ENCODE measurements around the gene KRTAP9-4.
"Not testable (repeated sequence)": the region's sequence is repeated elsewhere in the genome, so short reads cannot be mapped to it uniquely, and the experiment has no call there.

Gene KRTAP9-4

GRCh38 chr17:41251261-41251660, 1.8 kb downstream of the KRTAP9-4 start:
- Histone ChIP-seq H3K36me3 (ENCODE audit: control insufficient read depth, low read length) (no peaks in the 10 kb centered on the region), H3K9me3 (ENCODE audit: control insufficient read depth, insufficient read depth, low read length) (no peaks in the 10 kb centered on the region), H3K27me3 (ENCODE audit: control insufficient read depth, low read length) (peaks cover 10% of the 10 kb centered on the region), H3K4me3 (ENCODE audit: low read length) (no peak overlapping the region), H3K27ac (ENCODE audit: low read depth, low read length) (no peak overlapping the region), H3K79me2 (ENCODE audit: control insufficient read depth, low read length) (no peaks in the 10 kb centered on the region), H3K4me2 (ENCODE audit: low read length) (no peak overlapping the region), H3K9me2 (replicated peaks; ENCODE audit: control insufficient read depth, low read length) (no peaks in the 10 kb centered on the region), H3F3A (ENCODE audit: control insufficient read depth, insufficient read depth) (no peaks in the 10 kb centered on the region), H4K20me1 (ENCODE audit: control insufficient read depth, insufficient read depth, low read depth, low read length) (no peaks in the 10 kb centered on the region), H3K4me1 (ENCODE audit: control insufficient read depth, low read length) (no peaks in the 10 kb centered on the region)
- TF ChIP-seq, protein P1, sequence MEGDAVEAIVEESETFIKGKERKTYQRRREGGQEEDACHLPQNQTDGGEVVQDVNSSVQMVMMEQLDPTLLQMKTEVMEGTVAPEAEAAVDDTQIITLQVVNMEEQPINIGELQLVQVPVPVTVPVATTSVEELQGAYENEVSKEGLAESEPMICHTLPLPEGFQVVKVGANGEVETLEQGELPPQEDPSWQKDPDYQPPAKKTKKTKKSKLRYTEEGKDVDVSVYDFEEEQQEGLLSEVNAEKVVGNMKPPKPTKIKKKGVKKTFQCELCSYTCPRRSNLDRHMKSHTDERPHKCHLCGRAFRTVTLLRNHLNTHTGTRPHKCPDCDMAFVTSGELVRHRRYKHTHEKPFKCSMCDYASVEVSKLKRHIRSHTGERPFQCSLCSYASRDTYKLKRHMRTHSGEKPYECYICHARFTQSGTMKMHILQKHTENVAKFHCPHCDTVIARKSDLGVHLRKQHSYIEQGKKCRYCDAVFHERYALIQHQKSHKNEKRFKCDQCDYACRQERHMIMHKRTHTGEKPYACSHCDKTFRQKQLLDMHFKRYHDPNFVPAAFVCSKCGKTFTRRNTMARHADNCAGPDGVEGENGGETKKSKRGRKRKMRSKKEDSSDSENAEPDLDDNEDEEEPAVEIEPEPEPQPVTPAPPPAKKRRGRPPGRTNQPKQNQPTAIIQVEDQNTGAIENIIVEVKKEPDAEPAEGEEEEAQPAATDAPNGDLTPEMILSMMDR (IDR thresholded peaks at IDR 0.05; ENCODE audit: low read depth, low read length, poor library complexity, severe bottlenecking), result no peak
- TF ChIP-seq EZH2phosphoT487 (IDR thresholded peaks at IDR 0.05; ENCODE audit: borderline replicate concordance, low read length), result no peak

DNA sequence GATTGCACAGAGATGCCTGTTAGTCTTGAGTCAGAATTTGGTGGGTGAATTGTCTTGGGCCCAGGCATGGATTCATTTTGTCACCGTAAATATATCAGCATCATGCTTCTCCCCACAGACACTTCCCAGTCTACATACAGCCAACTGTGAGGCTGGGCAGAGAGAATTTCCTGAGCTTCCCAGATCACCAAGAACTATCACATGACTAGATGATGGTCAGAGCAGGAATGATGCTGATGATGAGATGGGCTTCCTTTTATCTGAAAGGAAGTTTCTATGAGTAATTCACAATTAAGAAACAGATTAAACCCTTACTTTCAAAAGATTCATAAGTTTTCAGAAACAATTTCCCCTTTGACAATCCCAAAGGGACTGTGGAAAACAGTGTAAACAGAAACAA, 5.4 kb downstream of the KRTAP9-4 start:
- peaks cover 29% of the 10 kb centered on the region for H3K27me3 ChIP-seq (ENCODE audit: control insufficient read depth, low read length)
- H3K9me2 ChIP-seq (replicated peaks; ENCODE audit: control insufficient read depth, low read length), result no peaks in the 10 kb centered on the region
- H3F3A ChIP-seq (ENCODE audit: control insufficient read depth, insufficient read depth), result no peaks in the 10 kb centered on the region
- H3K4me1 ChIP-seq (ENCODE audit: control insufficient read depth, low read length), result no peaks in the 10 kb centered on the region
- H3K4me3 ChIP-seq (ENCODE audit: low read length), result no peak overlapping the region
- TF ChIP-seq EZH2phosphoT487 (IDR thresholded peaks at IDR 0.05; ENCODE audit: borderline replicate concordance, low read length), result no peak
- TF ChIP-seq, protein P1 (IDR thresholded peaks at IDR 0.05; ENCODE audit: low read depth, low read length, poor library complexity, severe bottlenecking), result no peak
- no peaks in the 10 kb centered on the region for H3K9me3 ChIP-seq (ENCODE audit: control insufficient read depth, insufficient read depth, low read length)
- no peak overlapping the region for H3K4me2 ChIP-seq (ENCODE audit: low read length)
- H4K20me1 ChIP-seq (ENCODE audit: control insufficient read depth, insufficient read depth, low read depth, low read length), result no peaks in the 10 kb centered on the region
- H3K27ac ChIP-seq (ENCODE audit: low read depth, low read length), result no peak overlapping the region
- H3K36me3 ChIP-seq (ENCODE audit: control insufficient read depth, low read length), result no peaks in the 10 kb centered on the region
- no peaks in the 10 kb centered on the region for H3K79me2 ChIP-seq (ENCODE audit: control insufficient read depth, low read length)

DNA sequence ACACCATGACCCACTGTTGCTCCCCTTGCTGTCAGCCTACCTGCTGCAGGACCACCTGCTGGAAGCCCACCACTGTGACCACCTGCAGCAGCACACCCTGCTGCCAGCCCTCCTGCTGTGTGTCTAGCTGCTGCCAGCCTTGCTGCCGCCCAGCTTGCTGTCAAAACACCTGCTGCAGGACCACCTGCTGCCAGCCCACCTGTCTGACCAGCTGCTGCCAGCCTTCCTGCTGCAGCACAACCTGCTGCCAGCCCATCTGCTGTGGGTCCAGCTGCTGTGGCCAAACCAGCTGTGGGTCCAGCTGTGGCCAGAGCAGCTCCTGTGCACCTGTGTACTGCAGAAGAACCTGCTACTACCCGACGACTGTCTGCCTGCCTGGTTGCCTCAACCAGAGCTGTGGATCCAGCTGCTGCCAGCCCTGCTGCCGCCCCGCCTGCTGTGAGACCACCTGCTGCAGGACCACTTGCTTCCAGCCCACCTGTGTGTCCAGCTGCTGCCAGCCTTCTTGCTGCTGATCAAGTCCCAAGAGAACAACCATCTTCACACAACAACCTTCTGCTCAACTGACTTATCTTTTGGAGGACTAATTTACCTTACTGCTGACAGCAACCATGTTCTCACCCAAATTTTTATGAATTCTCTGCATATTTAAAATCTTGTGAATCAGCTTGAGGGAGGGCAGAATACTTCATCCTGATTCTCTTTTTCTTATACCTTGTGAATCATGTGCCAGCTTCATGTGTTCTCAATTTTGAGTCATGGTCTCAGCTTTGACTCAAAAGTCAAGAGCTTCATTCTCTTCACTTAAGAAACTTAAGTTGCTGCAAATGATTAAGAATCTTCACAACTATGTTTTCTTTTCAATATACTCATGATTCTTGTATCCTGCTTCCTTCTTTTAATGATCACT, 6.1 kb downstream of the KRTAP9-4 start, which contains the start of gene KRTAP9-9:
Gene KRTAP9-9 (plus strand): TSS at position 4 of the 910 bp plus-strand sequence.
- not testable (repeated sequence) for H3K27ac ChIP-seq (ENCODE audit: low read depth, low read length); H3K4me2 ChIP-seq (ENCODE audit: low read length); H3K79me2 ChIP-seq (ENCODE audit: control insufficient read depth, low read length); H3F3A ChIP-seq (ENCODE audit: control insufficient read depth, insufficient read depth); H3K4me1 ChIP-seq (ENCODE audit: control insufficient read depth, low read length); H3K9me3 ChIP-seq (ENCODE audit: control insufficient read depth, insufficient read depth, low read length); H3K4me3 ChIP-seq (ENCODE audit: low read length); H4K20me1 ChIP-seq (ENCODE audit: control insufficient read depth, insufficient read depth, low read depth, low read length); H3K36me3 ChIP-seq (ENCODE audit: control insufficient read depth, low read length); H3K9me2 ChIP-seq (replicated peaks; ENCODE audit: control insufficient read depth, low read length)
- H3K27me3 ChIP-seq (ENCODE audit: control insufficient read depth, low read length), result peaks cover 33% of the 10 kb centered on the region

- no peak overlapping the region for H3K27ac ChIP-seq (ENCODE audit: low read depth, low read length)
- H3K4me1 ChIP-seq (ENCODE audit: control insufficient read depth, low read length), result no peaks in the 10 kb centered on the region
- TF ChIP-seq, protein P1 (IDR thresholded peaks at IDR 0.05; ENCODE audit: low read depth, low read length, poor library complexity, severe bottlenecking), result no peak
- TF ChIP-seq EZH2phosphoT487 (IDR thresholded peaks at IDR 0.05; ENCODE audit: borderline replicate concordance, low read length), result no peak
- H4K20me1 ChIP-seq (ENCODE audit: control insufficient read depth, insufficient read depth, low read depth, low read length), result no peaks in the 10 kb centered on the region
- no peaks in the 10 kb centered on the region for H3K36me3 ChIP-seq (ENCODE audit: control insufficient read depth, low read length)
- no peak overlapping the region for H3K4me3 ChIP-seq (ENCODE audit: low read length)
- no peaks in the 10 kb centered on the region for H3K9me3 ChIP-seq (ENCODE audit: control insufficient read depth, insufficient read depth, low read length)
- no peaks in the 10 kb centered on the region for H3K79me2 ChIP-seq (ENCODE audit: control insufficient read depth, low read length)
- H3K4me2 ChIP-seq (ENCODE audit: low read length), result no peak overlapping the region
- H3F3A ChIP-seq (ENCODE audit: control insufficient read depth, insufficient read depth), result no peaks in the 10 kb centered on the region
- H3K27me3 ChIP-seq (ENCODE audit: control insufficient read depth, low read length), result peaks cover 28% of the 10 kb centered on the region
- H3K9me2 ChIP-seq (replicated peaks; ENCODE audit: control insufficient read depth, low read length), result no peaks in the 10 kb centered on the region
Observed at GRCh38 chr17:41256291-41256685, 6.8 kb downstream of the KRTAP9-4 start.
